Mononuclear cell (primary cell): ENCODE results near the gene PPOX. TPM values are rescaled to one million over a fixed set of nuclear protein-coding genes. Genes with fewer than 3 reads are reported as not detected.

Experiments
- H3K27me3 ChIP-seq: 2 replicates; pipeline ENCODE4 v1.6.0; 2011; ENCODE audit warnings: low read length, control low read depth; ENCODE audit not compliant: insufficient read depth
- H3K4me1 ChIP-seq: 2 replicates; pipeline ENCODE4 v1.5.1; 2011; ENCODE audit warnings: mild to moderate bottlenecking, low read length, control low read depth; ENCODE audit not compliant: insufficient read depth
- H3K4me3 ChIP-seq: 2 replicates; pipeline ENCODE4 v1.5.1; 2011; ENCODE audit warnings: mild to moderate bottlenecking, low read length, moderate library complexity
- H3K9me3 ChIP-seq: 2 replicates; pipeline ENCODE4 v1.5.1; 2011; ENCODE audit warnings: low read depth, mild to moderate bottlenecking, control low read depth, low read length
- total RNA-seq: library from RNA; depleted of rRNA; stranded (reverse); fragments of >200 nt; gene quantifications from one replicate; pipeline ENCODE4 v1.2.3, GENCODE V29; 2012

PPOX gene
- total RNA-seq, 1 donor, result 5.1 TPM

GRCh38 chr1:161162806-161163205 is 3.4 kb upstream of the PPOX start:
- Histone ChIP-seq H3K4me3 (no peak overlapping the region), H3K4me1 (peaks cover 48% of the 10 kb centered on the region), H3K27me3 (no peaks in the 10 kb centered on the region), H3K9me3 (no peaks in the 10 kb centered on the region)

- H3K27me3 ChIP-seq, result no peaks in the 10 kb centered on the region
- H3K9me3 ChIP-seq, result no peaks in the 10 kb centered on the region
- no peak overlapping the region for H3K4me3 ChIP-seq
- H3K4me1 ChIP-seq, result peaks cover 45% of the 10 kb centered on the region
Measured at GRCh38 chr1:161163793-161164192, 2.4 kb upstream of the PPOX start.

- Histone ChIP-seq H3K9me3 (no peaks in the 10 kb centered on the region), H3K4me3 (peak overlapping the region; percentile 55), H3K27me3 (no peaks in the 10 kb centered on the region), H3K4me1 (peaks cover 37% of the 10 kb centered on the region)
Measured at GRCh38 chr1:161164901-161165610, 1.2 kb upstream of the PPOX start.

GRCh38 chr1:161166669-161167548 is 683 bp downstream of the PPOX start:
- Histone ChIP-seq H3K4me3 (peak overlapping the region; percentile 55), H3K27me3 (no peaks in the 10 kb centered on the region), H3K9me3 (no peaks in the 10 kb centered on the region), H3K4me1 (peaks cover 24% of the 10 kb centered on the region)

GRCh38 chr1:161168906-161169305 is 2.7 kb downstream of the PPOX start:
- no peak overlapping the region for H3K4me3 ChIP-seq
- no peaks in the 10 kb centered on the region for H3K9me3 ChIP-seq

GRCh38 chr1:161171191-161171590 is 5.0 kb downstream of the PPOX start:
- Histone ChIP-seq H3K4me3 (no peak overlapping the region), H3K9me3 (no peaks in the 10 kb centered on the region), H3K4me1 (peaks cover 21% of the 10 kb centered on the region), H3K27me3 (no peaks in the 10 kb centered on the region)

More at GRCh38 chr1:161168906-161169305, 2.7 kb downstream of the PPOX start:
- Histone ChIP-seq H3K27me3 (no peaks in the 10 kb centered on the region), H3K4me1 (peaks cover 24% of the 10 kb centered on the region)

- Histone ChIP-seq H3K4me1 (peaks cover 23% of the 10 kb centered on the region), H3K4me3 (no peak overlapping the region), H3K9me3 (no peaks in the 10 kb centered on the region), H3K27me3 (no peaks in the 10 kb centered on the region)
Measured at GRCh38 chr1:161171696-161172095, 5.5 kb downstream of the PPOX start.

GRCh38 chr1:161172349-161172748 is 6.1 kb downstream of the PPOX start:
- Histone ChIP-seq H3K9me3 (no peaks in the 10 kb centered on the region), H3K4me3 (no peak overlapping the region)

GRCh38 chr1:161172776-161173376 is 6.7 kb downstream of the PPOX start:
- H3K4me3 ChIP-seq, result no peak overlapping the region
- peaks cover 18% of the 10 kb centered on the region for H3K4me1 ChIP-seq
- H3K9me3 ChIP-seq, result no peaks in the 10 kb centered on the region
- H3K27me3 ChIP-seq, result no peaks in the 10 kb centered on the region

More at GRCh38 chr1:161172349-161172748, 6.1 kb downstream of the PPOX start:
- no peaks in the 10 kb centered on the region for H3K27me3 ChIP-seq
- H3K4me1 ChIP-seq, result peaks cover 18% of the 10 kb centered on the region

GRCh38 chr1:161173711-161174110 is 7.5 kb downstream of the PPOX start:
- H3K4me1 ChIP-seq, result peaks cover 23% of the 10 kb centered on the region
- H3K4me3 ChIP-seq, result no peak overlapping the region
- H3K9me3 ChIP-seq, result no peaks in the 10 kb centered on the region
- no peaks in the 10 kb centered on the region for H3K27me3 ChIP-seq

GRCh38 chr1:161174911-161175310 is 8.7 kb downstream of the PPOX start:
- peaks cover 23% of the 10 kb centered on the region for H3K4me1 ChIP-seq
- no peaks in the 10 kb centered on the region for H3K27me3 ChIP-seq
- H3K4me3 ChIP-seq, result no peak overlapping the region
- no peaks in the 10 kb centered on the region for H3K9me3 ChIP-seq

GRCh38 chr1:161175771-161176453 is 9.7 kb downstream of the PPOX start:
- Histone ChIP-seq H3K9me3 (no peaks in the 10 kb centered on the region), H3K4me1 (peaks cover 29% of the 10 kb centered on the region), H3K27me3 (no peaks in the 10 kb centered on the region), H3K4me3 (peak overlapping the region; percentile 81)

- H3K27me3 ChIP-seq, result no peaks in the 10 kb centered on the region
- H3K4me3 ChIP-seq, result peak overlapping the region; percentile 81
- no peaks in the 10 kb centered on the region for H3K9me3 ChIP-seq
- peaks cover 36% of the 10 kb centered on the region for H3K4me1 ChIP-seq
Measured at GRCh38 chr1:161176468-161177111, 10.4 kb downstream of the PPOX start.

- Histone ChIP-seq H3K9me3 (no peaks in the 10 kb centered on the region), H3K27me3 (no peaks in the 10 kb centered on the region), H3K4me3 (peak within 1 kb of the TSS; percentile 81), H3K4me1 (peaks cover 43% of the 10 kb centered on the region)
Measured at GRCh38 chr1:161177112-161177935, 11.1 kb downstream of the PPOX start, which contains the start of gene B4GALT3. Gene B4GALT3 (minus strand): TSS chr1:161177507. CDS start chr1:161176060, 1,447 bp downstream.
